SK-N-MC (cell line): ENCODE measurements around the gene ZNF2.

ENCODE experiments used
- DNase-seq: peaks from one replicate; pipeline ENCODE4 v3.0.0-alpha.2; 2011; ENCODE audit warnings: low read depth, low spot score
- H3K27ac ChIP-seq: fragments of 200-600 bp; sonication (generic); 2 replicates; pipeline ENCODE4 v1.5.1; 2016; ENCODE audit warnings: mixed run types
- H3K36me3 ChIP-seq: fragments of 200-600 bp; sonication (generic); 2 replicates; pipeline ENCODE4 v1.6.1; 2017; ENCODE audit warnings: antibody characterized with exemption, low read length, mixed read lengths; ENCODE audit not compliant: insufficient read depth
- H3K4me3 ChIP-seq: fragments of 200-600 bp; sonication (generic); 2 replicates; pipeline ENCODE4 v1.5.1; 2016
- H3K9ac ChIP-seq: fragments of 200-600 bp; sonication (generic); 2 replicates; pipeline ENCODE4 v1.8.0; 2017; ENCODE audit warnings: mixed run types, mixed read lengths; ENCODE audit not compliant: insufficient read length
- H3K9me3 ChIP-seq: fragments of 200-600 bp; sonication (generic); 2 replicates; pipeline ENCODE4 v1.6.1; 2017; ENCODE audit warnings: low read depth, mild to moderate bottlenecking, antibody characterized with exemption, low read length, moderate library complexity, mixed read lengths
- EZH2 ChIP-seq: fragments of 200-600 bp; sonication (generic); IDR thresholded peaks from one replicate; pipeline ENCODE4 v1.6.1; 2017; ENCODE audit warnings: antibody characterized with exemption
- FOXP2 ChIP-seq: optimal IDR thresholded peaks from 2 replicates; pipeline ENCODE3; 2011; ENCODE audit warnings: mild to moderate bottlenecking, moderate library complexity; ENCODE audit not compliant: insufficient read depth; ENCODE audit errors: extremely low read length, control extremely low read depth
- POLR2AphosphoS5 ChIP-seq: IDR thresholded peaks from 2 replicates; pipeline ENCODE4 v1.6.1; 2012; ENCODE audit warnings: mild to moderate bottlenecking, low read depth, low read length, borderline replicate concordance

ZNF2 gene

GRCh38 chr2:95158891-95159619 lies 6.6 kb upstream of the ZNF2 start:
- Histone ChIP-seq H3K9ac (peak overlapping the region; percentile 41), H3K9me3 (no peaks in the 10 kb centered on the region), H3K27ac (no peak overlapping the region), H3K36me3 (no peaks in the 10 kb centered on the region), H3K4me3 (peak overlapping the region; percentile 70)
- TF ChIP-seq FOXP2 (no peak), EZH2 (no peak), POLR2AphosphoS5 (no peak)
- DNase-seq, result no peak

DNA sequence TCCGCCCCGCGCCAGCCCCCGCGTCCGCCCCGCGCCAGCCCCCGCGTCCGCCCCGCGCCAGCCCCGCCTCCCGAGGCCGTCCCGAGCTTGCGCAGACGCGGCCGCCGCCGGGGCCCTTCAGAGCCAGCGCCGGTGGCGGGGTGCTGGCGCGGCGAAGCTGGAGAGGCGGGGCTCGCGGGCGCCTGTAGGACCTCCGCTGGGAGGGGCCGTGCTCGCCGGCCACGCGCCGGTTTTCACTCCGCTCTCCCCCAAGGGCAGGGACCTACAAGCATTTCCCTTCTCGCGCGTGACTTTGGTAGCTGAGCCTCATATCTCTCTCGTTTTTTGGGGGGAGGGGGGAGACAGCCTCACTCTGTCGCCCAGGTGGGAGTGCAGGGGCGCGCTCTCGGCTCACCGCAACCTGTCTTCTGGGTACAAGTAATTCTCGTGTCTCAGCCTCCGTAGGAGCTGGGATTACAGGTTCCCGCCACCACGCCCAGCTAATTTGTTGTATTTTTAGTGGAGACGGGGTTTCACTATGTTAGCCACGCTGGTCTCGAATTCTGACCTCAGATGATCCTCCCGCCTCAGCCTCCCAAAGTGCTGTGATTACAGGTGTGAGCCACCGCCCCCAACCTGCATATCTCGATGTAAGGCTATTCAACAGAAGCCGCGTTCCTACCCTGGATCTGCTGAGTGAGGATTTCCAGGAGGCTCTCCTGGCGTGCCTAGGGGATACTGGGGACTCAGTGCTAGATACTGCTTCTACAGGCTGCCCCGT lies 5.7 kb upstream of the ZNF2 start, which contains the start of gene ZNF514:
ZNF514 (minus strand) TSS at position 159 of the 760 bp plus-strand sequence. CDS start 6,595 bp downstream, outside the sequence.
- Histone ChIP-seq H3K27ac (no peak within 1 kb of the TSS), H3K36me3 (no peaks in the 10 kb centered on the region), H3K4me3 (peak within 1 kb of the TSS; percentile 70), H3K9ac (peak within 1 kb of the TSS; percentile 41), H3K9me3 (no peaks in the 10 kb centered on the region)
- no peak for DNase-seq
- TF ChIP-seq EZH2 (no peak), POLR2AphosphoS5 (peak; percentile 31; the same call in 1 of the 2 replicates)

DNA sequence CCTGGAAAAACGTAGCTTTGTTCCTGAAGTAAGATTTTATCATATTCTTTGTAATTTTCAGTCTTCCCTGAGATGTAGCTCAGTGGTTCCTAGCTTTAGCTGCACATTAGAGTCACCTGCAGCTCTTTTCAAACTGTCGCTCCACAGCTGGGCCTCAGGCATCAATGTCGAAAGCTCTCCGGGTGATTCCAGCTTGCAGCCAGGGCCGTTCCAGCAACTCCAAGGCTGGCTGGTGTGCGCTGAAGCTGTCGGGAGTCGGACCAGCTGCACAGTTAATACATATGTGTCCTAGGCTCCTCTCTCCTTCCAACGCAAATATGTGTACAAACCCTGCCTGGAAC lies 609 bp upstream of the ZNF2 start:
- peak overlapping the region; percentile 83 for H3K4me3 ChIP-seq
- DNase-seq, result no peak
- no peaks in the 10 kb centered on the region for H3K36me3 ChIP-seq
- peak overlapping the region; percentile 85 for H3K9ac ChIP-seq
- H3K27ac ChIP-seq, result peak overlapping the region; percentile 75
- TF ChIP-seq POLR2AphosphoS5, result no peak
- no peak for TF ChIP-seq EZH2
- TF ChIP-seq FOXP2, result no peak
- no peaks in the 10 kb centered on the region for H3K9me3 ChIP-seq

GRCh38 chr2:95166065-95166763 lies 605 bp downstream of the ZNF2 start:
- H3K36me3 ChIP-seq, result no peaks in the 10 kb centered on the region
- H3K4me3 ChIP-seq, result peak overlapping the region; percentile 83
- no peak for DNase-seq
- H3K27ac ChIP-seq, result no peak overlapping the region
- TF ChIP-seq POLR2AphosphoS5 (no peak), EZH2 (no peak), FOXP2 (no peak)
- H3K9ac ChIP-seq, result peak overlapping the region; percentile 74
- no peaks in the 10 kb centered on the region for H3K9me3 ChIP-seq

DNA sequence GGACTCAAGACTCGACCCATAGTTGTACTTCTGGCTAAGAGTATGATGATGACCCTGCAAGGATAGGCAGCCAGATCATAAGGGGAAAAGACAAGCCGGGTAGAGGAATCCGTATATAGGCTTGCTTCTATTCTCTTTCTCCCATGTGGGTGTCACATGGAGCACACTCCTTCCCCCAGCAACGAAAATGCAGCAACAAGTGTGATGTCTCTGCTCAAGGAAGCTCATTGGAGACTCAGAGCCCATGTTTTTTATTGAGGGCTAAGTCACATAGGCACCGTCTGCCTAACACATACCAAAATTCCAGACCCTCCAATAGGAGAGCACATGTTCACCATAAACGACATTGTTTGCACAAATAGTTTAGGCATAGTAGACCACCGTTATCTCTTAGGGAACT lies 6.3 kb downstream of the ZNF2 start:
- no peak overlapping the region for H3K9ac ChIP-seq

GRCh38 chr2:95174031-95174542 lies 8.5 kb downstream of the ZNF2 start:
- H3K36me3 ChIP-seq, result peaks cover 3% of the 10 kb centered on the region; the same call in 1 of the 2 replicates
- TF ChIP-seq FOXP2 (no peak), EZH2 (no peak), POLR2AphosphoS5 (no peak)
- no peak overlapping the region for H3K4me3 ChIP-seq
- no peak overlapping the region for H3K9ac ChIP-seq
- H3K9me3 ChIP-seq, result no peaks in the 10 kb centered on the region
- DNase-seq, result no peak
- no peak overlapping the region for H3K27ac ChIP-seq

More for the DNA sequence above, 6.3 kb downstream of the ZNF2 start:
- Histone ChIP-seq H3K27ac (no peak overlapping the region), H3K9me3 (no peaks in the 10 kb centered on the region), H3K4me3 (no peak overlapping the region), H3K36me3 (no peaks in the 10 kb centered on the region)
- TF ChIP-seq POLR2AphosphoS5 (no peak), FOXP2 (no peak), EZH2 (no peak)
- DNase-seq, result no peak

GRCh38 chr2:95179451-95179850 lies 13.8 kb downstream of the ZNF2 start:
- Histone ChIP-seq H3K4me3 (no peak overlapping the region), H3K9ac (no peak overlapping the region), H3K36me3 (peaks cover 34% of the 10 kb centered on the region), H3K27ac (no peak overlapping the region), H3K9me3 (no peaks in the 10 kb centered on the region)
- TF ChIP-seq FOXP2 (no peak), POLR2AphosphoS5 (no peak), EZH2 (no peak)
- DNase-seq, result no peak

DNA sequence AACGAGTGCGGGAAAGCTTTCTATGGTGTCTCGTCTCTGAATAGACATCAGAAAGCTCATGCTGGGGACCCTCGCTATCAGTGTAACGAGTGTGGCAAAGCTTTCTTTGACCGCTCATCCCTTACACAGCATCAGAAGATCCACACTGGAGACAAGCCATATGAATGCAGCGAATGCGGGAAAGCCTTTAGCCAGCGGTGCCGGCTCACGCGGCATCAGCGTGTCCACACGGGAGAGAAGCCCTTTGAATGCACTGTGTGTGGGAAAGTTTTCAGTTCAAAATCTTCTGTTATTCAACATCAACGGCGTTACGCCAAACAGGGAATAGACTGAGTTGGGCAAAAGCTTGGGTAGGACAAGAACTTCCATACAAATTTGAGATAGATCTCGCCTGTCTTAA lies 16.2 kb downstream of the ZNF2 start:
- DNase-seq, result no peak
- H3K9ac ChIP-seq, result no peak overlapping the region
- H3K9me3 ChIP-seq, result no peaks in the 10 kb centered on the region
- TF ChIP-seq EZH2 (no peak), FOXP2 (no peak), POLR2AphosphoS5 (no peak)
- H3K4me3 ChIP-seq, result no peak overlapping the region
- H3K36me3 ChIP-seq, result peaks cover 34% of the 10 kb centered on the region
- H3K27ac ChIP-seq, result no peak overlapping the region
